Activated CD4-positive, alpha-beta T cell treated with anti-CD3 and anti-CD28 coated beads, Interleukin-2, amount 50 U/mL, for 24 hours (primary cell): ENCODE results near the gene PREB.
"Not testable (repeated sequence)": the region's sequence is repeated elsewhere in the genome, so short reads cannot be mapped to it uniquely, and the experiment has no call there.

ENCODE experiments used
- DNase-seq, 2 donors: peaks; one replicate each; pipeline ENCODE4 v3.0.0-alpha.2; 2020; ENCODE audit warnings: low read depth in 1 of 2, low spot score in 1 of 2

Gene PREB, protein sequence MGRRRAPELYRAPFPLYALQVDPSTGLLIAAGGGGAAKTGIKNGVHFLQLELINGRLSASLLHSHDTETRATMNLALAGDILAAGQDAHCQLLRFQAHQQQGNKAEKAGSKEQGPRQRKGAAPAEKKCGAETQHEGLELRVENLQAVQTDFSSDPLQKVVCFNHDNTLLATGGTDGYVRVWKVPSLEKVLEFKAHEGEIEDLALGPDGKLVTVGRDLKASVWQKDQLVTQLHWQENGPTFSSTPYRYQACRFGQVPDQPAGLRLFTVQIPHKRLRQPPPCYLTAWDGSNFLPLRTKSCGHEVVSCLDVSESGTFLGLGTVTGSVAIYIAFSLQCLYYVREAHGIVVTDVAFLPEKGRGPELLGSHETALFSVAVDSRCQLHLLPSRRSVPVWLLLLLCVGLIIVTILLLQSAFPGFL

DNA sequence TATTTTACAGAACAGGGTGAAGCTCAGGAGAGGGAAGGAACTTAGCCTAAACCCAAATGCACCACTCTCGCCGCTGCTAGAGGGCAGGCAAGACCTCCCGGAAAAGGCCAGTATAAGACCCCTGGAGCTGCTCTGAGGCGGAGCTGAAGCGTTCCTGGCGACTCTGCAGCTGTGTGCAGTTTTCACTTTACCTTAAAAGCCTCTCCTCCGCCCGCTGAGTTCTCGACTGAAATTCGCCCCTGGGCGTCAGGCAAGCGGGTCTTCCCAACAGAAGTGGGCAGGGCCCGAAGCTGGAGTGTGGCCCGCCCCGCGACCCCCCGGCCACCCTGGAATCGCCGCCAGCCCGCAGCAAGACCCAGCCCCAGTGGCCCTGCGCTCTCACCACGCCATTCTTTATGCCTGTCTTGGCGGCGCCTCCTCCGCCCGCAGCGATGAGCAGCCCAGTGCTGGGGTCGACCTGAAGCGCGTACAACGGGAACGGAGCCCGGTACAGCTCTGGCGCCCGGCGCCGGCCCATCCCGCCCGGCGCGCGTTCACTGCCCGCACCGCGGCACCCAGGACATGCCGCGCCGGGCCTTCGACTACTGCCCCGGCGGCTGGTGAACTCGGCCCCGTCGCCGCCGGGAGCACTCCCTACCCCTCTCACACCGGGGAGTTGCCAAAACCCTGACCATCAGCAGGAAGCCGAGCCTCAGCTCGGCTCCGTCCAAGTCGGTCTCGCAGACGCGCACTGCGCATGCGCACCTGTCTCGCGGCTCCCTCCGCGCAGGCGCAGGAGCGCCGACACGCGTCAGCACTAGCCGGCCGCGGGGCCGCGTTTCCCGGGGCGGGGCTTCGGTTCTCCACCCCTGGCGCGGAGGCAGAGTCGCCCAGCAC lies at the start of gene PREB:
TSS of gene PREB (minus strand) at position 732 of the 876 bp plus-strand sequence. CDS start at position 517, 215 bp downstream.
- peak; percentile 96 for DNase-seq

DNA sequence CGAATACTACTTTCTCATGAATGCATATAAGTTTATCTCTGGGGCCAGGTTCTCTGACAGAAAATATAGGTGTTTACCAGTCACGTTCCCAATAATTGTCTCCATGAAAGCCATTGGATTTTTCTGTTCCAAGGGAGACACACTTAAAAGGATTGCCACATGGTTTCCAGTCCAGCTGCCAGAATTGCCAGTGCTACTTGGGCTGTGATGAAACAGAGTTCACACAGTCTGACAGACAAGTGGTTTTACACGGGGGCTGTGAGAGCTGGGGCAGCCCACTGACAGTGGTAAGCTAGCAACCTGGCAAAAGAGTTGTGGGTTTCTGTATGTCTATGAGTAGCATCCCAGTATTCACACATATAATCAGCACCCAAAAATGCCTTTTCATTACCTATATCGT lies 49.7 kb upstream of the PREB start:
- no peak for DNase-seq

DNA sequence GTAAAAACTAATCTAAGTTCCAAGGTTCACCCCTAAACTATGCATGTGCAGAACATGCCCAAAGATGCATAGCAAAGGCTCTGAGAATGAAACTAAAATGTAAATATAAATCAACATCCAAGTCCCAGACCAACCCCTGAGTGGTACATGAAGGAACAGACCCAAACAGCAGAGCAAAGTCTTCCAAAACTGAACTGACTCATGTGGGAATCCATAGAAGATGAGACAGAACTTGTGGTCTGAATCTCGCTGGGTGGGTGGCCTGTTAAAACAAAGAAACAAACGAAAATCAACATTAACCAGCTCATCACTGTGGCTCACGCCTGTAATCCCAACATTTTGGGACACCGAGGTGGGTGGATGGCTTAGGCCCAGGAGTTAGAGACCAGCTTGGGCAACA lies 47.9 kb upstream of the PREB start:
- DNase-seq, result no peak

DNA sequence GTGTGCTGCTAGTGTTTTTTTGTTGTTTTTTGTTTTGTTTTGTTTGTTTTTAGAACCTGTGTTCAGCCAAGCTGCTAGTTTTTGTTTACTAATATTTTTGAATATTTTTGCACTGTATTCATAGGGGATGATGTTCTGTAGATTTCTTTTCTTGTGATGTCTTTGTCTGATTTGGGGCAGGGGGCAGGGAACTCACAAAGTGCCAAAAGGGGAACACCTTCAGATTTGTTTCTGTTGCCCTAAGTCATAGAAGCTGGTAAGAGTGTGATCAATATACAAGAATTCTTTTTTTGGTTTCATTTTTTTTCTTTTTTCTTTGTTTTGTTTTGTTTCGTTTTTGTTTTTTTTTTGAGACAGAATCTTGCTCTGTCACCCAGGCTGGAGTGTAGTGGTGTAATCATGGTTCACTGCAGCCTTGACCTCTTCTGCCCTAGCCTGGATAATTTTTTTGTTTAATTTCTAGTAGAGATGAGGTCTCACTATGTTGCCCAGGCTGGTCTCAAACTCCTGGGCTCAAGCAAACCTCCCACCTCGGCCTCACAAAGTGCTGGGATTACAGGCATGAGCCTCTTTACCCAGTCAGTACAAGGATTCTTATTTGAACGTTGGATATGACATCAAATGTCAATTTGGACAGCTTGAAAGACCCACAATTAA lies 45.0 kb upstream of the PREB start:
- DNase-seq, result no peak

DNA sequence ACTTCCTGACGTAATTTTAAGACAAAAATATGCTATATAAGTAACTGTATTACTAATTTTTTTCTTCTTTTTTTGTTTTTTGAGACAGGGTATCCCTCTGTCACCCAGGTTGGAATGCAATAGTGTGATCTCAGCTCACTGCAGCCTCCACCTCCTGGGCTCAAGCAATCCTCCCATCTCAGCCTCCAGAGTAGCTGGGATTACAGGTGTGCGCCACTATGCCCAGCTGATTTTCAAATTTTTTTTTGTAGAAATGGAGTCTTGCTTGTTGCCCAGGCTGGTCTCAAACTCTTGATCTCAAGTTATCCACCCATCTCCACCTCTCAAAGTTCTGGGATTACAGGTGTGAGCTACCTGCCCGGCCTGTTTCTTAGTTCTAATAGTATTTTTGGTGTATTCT lies 44.0 kb upstream of the PREB start:
- DNase-seq, result no peak

DNA sequence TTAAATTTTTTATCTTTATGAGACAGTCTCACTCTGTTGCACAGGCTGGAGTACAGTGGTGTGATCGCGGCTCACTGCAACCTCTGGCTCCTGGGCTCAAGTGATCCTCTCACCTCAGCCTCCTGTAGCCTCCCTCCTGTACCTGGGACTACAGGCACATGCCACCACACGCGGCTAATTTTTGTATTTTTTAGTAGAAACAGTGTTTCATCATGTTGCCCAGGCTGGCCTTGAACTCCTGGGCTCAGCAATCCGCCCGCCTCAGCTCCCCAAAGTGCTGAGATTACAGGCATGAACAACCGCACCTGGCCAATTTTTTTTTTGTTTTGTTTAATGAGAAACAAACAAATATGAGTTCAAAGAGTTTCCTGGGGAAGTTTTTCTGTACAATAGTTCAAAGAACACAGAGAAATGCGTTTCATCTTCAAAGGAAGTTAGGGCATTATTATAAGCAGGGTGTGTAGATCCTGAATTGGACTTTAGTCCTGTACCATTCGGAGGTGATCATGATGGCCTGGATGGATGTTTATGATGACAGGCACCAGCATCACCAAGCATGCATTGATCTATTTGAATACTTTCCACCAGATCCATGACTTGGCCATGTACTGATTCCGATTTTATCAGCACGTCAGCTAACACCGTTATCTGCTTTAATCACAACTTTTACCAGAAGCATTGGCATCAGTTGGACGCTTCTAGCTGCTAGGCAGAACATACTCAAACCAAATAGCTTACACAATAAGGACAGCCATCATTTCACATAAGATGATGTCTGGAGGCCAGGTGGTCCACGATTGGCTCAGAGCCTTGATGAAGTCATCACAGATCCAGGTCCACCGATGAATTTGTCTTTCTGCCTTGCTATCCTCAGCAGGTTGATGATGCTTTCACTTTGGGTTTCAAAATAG lies 43.3 kb upstream of the PREB start:
- no peak for DNase-seq

DNA sequence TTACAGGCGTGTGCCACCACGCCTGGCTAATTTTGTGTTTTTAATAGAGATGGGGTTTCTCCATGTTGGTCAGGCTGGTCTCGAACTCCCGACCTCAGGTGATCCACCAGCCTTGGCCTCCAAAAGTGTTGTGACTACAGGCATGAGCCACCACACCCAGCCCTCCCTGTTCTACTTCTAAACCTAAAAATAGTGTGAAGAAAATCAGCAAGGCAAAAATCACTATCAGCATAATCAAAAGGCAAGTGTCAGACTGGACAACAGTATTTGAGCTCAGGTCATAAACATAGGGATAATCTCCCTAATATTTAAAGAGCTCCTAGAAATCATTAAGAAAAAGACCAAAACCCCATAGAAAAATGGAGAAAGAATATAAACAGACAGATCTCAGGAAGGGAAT lies 41.3 kb upstream of the PREB start:
- not testable (repeated sequence) for DNase-seq

DNA sequence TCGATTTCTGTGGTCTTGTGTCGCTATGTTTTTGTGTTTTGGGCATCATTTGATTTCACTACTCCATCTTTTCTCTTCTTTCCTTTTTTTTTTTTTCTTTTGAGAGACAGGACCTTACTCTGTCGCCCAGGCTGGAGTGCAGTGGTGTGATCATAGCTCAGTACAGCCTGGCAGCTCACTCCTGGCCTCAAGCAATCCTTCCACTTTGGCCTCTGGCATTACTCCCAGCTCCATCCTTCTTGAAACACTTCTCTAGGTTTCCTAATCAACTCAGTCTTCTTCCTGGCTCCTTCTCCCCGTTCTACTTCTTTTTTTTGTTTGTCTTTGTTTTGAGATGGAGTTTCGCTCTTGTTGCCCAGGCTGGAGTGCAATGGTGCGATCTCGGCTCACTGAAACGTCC lies 40.9 kb upstream of the PREB start:
- no peak for DNase-seq

DNA sequence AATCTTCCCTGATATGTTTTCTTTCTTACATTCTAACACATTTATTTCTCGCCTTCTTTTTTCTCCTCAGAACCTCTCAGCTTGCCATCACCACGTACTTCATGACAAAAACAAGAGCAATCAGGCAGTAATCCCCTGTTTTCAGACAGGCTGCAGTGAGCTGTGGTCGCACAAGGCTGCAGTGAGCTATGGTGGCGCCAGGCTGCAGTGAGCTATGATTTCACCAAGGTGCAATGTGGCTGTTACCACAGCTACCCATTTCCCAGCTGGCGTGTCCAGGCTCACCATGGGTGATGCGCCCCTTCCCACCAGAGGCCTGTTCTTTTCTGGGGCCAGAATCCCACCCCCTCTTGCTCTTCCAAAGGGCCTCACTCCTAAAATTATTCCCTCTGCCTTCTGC lies 40.2 kb upstream of the PREB start:
- DNase-seq, result no peak

DNA sequence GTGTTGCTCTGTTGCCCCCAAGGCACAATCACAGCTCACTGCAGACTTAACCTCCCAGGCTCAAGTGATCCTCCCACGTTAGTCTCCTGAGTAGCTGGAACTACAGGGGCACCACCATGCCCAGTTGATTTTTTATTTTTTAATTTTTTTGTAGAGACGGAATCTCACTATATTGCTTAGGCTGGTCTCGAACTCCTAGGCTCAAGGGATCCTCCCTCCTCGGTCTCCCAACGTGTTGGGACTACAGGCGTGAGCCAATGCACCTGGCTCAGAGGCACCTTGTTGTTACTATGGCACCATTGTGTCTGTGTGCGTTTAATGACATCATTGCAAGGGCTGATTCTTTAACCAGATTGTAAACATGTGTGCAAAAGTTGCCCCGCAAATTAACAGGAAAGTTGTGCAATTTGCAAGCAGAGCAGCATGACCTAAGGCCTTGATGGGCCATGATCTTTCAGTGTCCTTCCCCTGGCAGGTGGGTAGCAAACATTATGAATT lies 37.0 kb upstream of the PREB start:
- DNase-seq, result no peak

DNA sequence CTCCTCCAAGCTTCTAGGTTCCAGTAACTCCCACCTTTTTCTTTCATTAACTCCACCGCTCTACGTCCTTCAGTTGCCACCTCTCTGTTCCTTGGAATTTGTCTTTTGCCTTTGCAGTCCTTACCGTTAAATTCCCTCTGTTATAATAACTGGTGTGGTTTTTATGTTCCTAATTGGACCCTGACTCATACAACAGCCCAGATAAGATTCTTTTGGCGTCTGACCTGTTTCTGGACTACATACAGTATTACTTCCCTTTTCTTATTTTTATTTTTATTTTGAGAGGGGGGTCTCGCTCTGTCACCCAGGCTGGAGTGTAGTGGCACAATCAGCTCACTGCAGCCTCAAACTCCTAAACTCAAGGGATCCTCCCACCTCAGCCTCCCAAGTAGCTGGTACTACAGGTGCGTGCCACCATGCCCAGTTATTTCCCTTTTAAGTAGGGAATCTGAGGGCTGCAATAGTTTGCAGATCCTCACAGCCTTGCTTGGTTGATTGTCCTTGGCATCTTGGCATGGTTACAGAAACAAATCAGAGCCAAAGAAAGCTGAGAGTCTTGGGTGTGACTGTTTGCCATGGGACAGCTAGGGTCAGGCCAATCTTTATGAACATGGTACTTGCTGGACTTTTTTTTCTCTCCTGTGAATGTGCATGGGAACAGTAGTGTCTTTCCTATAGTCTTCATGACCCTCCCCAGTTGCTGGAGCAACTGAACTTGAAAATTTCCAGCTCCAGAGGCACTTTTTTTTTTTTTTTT lies 36.3 kb upstream of the PREB start:
- no peak for DNase-seq

DNA sequence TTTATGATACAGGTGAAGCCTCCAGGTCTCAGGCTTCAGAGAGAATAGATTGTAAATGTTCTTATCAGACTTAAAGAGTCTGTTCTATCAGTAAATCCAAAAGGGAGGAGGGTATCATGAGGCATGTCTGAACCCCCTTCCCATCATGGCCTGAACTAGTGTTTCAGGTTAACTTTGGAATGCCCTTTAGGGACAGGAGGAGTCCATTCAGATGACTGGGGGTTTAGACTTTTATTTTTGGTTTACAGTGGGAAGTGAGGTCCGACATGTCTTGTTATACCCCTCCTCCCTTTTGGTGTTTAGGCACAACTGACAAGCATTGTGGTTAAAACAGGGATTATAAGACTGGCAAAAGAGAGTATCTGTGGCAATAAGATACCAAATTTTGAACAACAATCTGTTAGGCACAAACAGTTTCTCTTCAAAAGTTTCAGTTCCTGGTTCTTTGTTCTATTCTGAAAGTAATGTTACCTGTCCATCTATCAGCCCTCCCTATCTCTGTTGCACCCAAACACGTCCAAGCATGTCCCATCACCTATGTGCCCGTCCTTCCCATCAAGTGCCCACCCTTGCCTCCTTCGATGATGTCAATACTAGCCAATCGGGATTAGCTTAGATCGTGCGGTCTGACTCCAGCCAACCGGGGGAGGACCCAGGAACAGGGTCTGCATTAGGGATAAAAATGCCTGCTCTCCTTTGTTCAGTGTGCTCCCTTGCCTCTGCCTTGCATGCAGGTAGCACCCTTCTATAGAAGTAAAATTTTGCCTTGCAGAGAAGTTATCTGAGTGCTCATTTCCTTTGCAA lies 30.7 kb upstream of the PREB start:
- DNase-seq, result no peak

DNA sequence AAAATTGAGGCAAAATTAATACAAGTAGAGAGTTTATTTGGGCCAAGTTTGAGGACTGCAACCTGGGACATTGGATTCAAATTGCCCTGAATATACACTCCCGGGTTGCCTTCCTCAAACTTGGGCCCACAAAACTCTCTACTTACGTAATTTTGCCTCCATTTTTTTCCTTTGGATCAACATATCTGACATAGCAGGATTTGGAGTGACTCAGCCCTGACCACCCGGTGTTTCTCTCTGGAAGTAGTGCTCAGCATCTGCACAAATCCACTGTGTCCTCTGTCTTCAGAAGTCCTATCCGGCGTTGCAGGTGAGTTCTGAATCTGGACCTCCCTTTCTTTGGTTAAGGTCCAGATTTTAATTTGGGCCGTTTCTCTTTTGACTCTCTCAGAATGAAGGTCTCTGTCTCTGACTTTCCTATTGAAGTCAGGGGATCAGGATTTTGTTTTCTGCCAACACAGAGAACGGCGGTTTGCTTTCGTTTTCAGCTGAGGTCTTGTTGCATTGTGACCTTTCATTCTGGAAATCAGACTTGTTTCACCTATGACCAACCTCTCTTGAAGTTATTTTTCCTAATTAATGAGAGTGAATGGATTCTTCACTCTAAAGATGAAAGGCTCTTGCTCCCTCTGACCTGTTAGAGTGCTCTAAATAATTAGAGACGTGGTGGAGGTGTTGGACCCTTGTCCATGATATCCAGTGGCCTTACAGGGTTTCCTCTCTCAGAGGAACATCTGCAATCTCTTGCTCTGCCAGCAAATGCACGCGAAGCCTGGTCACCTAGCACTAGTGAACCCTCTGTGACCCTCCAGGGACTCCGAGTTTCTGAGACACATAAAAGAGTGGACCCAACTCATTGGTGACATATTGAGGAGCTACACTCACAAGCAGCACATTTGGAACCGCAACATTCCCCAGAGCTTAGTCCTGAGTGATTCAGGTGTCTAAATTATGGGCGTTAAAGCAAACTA lies 28.0 kb upstream of the PREB start:
- DNase-seq, result no peak

DNA sequence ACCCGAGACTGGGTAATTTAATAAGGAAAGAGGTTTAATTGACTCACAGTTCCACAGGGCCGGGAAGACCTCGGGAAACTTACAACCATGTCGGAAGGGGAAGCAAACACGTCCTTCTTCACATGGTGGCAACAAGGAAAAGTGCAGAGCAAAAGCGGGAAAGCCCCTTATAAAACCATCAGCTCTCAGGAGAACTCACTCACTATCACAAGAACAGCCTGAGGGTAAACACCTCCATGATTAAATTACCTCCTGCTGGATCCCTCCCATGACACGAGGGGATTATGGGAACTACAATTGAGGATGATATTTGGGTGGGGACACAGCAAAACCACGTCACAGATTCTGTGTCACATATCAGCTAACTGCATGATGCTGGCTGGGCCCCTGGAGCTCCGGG lies 25.8 kb upstream of the PREB start:
- no peak for DNase-seq

DNA sequence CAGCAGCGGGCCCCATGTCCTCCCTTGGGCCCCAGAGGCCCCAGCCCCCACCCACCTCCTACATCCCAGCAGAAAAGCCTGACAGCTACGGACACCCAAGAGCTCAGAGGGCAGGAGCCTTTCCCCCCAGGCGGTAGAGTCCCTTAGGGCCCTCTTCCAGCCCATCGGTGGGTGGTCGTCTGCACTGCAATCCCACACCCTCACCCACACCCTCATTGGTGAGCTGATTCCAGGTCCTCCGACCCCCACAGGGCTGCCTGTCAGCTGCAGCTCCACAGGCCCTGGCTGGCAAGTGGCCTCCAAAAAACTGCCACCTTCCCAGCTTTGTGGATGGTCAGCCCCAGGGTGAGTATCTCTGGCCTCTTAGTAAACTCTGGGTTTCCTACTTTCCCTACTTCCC lies 24.8 kb upstream of the PREB start:
- no peak for DNase-seq

DNA sequence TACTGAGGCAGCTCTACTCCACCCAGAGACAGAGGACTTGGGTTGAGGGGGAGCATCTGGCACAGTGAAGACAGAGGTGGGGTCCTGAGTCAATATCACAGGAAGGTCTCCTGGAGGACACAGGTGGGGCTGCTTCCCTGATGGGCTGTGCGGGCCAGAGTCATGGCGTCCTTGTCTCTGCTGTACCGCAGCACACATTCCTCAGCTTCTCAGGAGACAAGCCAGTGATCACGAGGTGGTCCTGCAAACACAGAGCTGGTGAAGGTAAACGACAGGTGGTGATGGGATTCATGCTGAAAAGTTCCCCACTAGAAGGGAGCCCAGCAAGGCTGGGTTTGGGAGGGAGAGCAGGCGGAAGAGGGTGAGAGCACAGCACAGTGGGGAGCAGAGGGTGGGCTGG lies 24.0 kb upstream of the PREB start:
- DNase-seq, result no peak

DNA sequence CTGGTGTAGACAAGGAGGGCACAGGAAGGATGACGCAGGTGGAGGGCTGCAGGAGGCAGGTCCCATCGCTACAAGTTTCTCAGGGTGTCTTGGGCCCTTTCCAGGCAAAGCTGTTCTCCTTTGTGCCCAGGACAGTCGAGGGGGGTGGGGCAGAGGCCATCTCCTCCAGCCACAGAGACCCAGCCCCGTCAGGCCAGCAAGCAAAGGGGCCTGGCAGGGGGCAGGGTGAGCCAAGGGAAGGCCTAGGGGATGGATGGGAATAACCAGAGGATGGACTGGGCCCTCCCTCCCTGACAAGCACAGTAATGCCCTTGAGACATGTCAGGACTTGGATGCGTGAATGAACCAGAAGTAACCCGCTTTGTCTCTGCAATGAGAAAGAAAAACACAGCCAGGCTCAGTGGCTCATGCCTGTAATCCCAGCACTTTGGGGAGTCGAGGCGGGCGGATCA lies 20.7 kb upstream of the PREB start:
- DNase-seq, result no peak

DNA sequence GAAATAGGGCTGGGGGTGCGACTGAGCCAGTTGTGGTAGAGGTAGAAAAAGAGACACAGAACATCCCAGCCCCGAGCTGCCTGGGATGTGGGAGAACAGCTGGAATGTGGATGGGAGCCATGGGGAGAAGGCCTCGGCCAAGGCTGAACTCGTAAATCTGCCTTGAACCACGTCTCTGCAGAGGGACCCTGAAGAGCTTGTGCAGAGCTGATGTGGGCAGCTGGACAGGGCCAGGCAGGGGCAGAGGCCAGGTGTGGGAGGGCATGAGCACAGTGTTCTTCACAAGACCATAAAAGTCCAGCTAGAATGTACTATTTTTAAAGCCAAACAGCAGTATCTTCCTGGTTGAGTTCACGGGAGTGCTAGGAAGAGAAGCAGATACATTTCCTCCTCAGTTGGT lies 20.1 kb upstream of the PREB start:
- DNase-seq, result no peak
